Suprapubic skin (tissue), 4 donors: ENCODE measurements around the gene GFY.

Source experiments
- POLR2A ChIP-seq, 2 donors: fragments of 450-650 bp; IDR thresholded peaks; one replicate each; pipeline ENCODE4 v1.6.1; 2017; ENCODE audit warnings: antibody characterized with exemption in 2 of 2, mild to moderate bottlenecking in 2 of 2, moderate library complexity in 2 of 2
- POLR2AphosphoS5 ChIP-seq, 3 donors: sonication (generic); formaldehyde crosslinking; IDR thresholded peaks; one replicate each; pipeline ENCODE4 v1.6.1; 2017; ENCODE audit warnings: antibody characterized with exemption in 3 of 3
- TF ChIP-seq, protein P1 (sequence below), 2 donors: fragments of 200-600 bp in 1 of 2; fragments of 450-650 bp in 1 of 2; sonication (generic) in 1 of 2; IDR thresholded peaks; one replicate each; pipeline ENCODE4 v1.5.1; 2016 to 2019; ENCODE audit warnings: antibody characterized with exemption in 2 of 2, mild to moderate bottlenecking in 1 of 2, moderate library complexity in 1 of 2

DNA sequence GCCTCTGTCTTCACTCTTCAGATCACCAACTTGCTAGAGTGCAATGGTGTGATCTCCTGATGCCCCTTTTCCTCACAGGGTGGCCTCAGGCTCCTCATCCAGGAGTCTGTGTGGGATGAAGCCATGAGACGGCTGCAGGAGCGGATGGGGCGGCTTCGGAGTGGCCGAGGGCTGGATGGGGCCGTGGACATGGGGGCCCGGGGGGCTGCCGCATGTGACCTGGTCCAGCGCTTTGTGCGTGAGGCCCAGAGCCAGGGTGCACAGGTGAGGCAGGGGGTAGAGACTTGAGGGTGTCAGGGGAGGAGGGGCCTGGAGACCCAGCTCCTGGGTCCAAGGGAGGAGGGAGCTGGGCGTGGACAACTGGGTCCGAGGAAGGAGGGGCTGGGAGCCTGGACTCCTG is 37.3 kb downstream of the GFY start:
- TF ChIP-seq, protein P1, sequence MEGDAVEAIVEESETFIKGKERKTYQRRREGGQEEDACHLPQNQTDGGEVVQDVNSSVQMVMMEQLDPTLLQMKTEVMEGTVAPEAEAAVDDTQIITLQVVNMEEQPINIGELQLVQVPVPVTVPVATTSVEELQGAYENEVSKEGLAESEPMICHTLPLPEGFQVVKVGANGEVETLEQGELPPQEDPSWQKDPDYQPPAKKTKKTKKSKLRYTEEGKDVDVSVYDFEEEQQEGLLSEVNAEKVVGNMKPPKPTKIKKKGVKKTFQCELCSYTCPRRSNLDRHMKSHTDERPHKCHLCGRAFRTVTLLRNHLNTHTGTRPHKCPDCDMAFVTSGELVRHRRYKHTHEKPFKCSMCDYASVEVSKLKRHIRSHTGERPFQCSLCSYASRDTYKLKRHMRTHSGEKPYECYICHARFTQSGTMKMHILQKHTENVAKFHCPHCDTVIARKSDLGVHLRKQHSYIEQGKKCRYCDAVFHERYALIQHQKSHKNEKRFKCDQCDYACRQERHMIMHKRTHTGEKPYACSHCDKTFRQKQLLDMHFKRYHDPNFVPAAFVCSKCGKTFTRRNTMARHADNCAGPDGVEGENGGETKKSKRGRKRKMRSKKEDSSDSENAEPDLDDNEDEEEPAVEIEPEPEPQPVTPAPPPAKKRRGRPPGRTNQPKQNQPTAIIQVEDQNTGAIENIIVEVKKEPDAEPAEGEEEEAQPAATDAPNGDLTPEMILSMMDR (IDR thresholded peaks at IDR 0.05) = no peak
- TF ChIP-seq POLR2A (IDR thresholded peaks at IDR 0.05) (no peak), POLR2AphosphoS5 (IDR thresholded peaks at IDR 0.05) (no peak)
